HepG2 (cell line): Measurements from ENCODE around the gene PGS1. TPM values are rescaled to one million over a fixed set of nuclear protein-coding genes. Genes with fewer than 3 reads are reported as not detected.
A peak's percentile ranks its signal among the peaks of the same experiment; 100 is the strongest.

ENCODE experiments used
- ATAD3A ChIP-seq: sonication (generic); formaldehyde crosslinking; IDR thresholded peaks from 2 replicates; pipeline ENCODE4 v1.4.0; 2020; ENCODE audit warnings: missing genetic modification reagents
- ATF7 ChIP-seq, 2 experiments: fragments of 450-650 bp in 1 of 2; sonication (generic) in 1 of 2; formaldehyde crosslinking in 1 of 2; IDR thresholded peaks; 2 replicates each; pipeline versions ENCODE4 v1.4.0 to v1.6.1; 2016 to 2020; ENCODE audit warnings: antibody characterized with exemption in 1 of 2, mild to moderate bottlenecking in 1 of 2, missing genetic modification reagents in 1 of 2
- ATRX ChIP-seq: sonication (generic); formaldehyde crosslinking; IDR thresholded peaks from 2 replicates; pipeline ENCODE4 v1.4.0; 2020; ENCODE audit warnings: missing genetic modification reagents, borderline replicate concordance
- BCL6 ChIP-seq: IDR thresholded peaks from 2 replicates; pipeline ENCODE4 v1.6.1; 2016; ENCODE audit warnings: missing genetic modification reagents, missing compliant biosample characterization
- CC2D1A ChIP-seq: sonication (generic); formaldehyde crosslinking; IDR thresholded peaks from 2 replicates; pipeline ENCODE4 v1.8.1; 2023; ENCODE audit warnings: mild to moderate bottlenecking, missing genetic modification reagents
- CHCHD3 ChIP-seq: sonication (generic); formaldehyde crosslinking; IDR thresholded peaks from 2 replicates; pipeline ENCODE4 v1.8.0; 2022; ENCODE audit warnings: mild to moderate bottlenecking, missing genetic modification reagents, moderate library complexity
- CREB1 ChIP-seq, 2 experiments: fragments of 450-650 bp in 1 of 2; IDR thresholded peaks; 2 replicates each; pipeline ENCODE4 v1.6.1; 2016 to 2017; ENCODE audit warnings: control low read depth in 1 of 2, mild to moderate bottlenecking in 1 of 2, missing compliant biosample characterization in 1 of 2, missing genetic modification characterization in 1 of 2
- ETV5 ChIP-seq: IDR thresholded peaks from 2 replicates; pipeline ENCODE4 v1.6.1; 2018; ENCODE audit warnings: missing biosample characterization, missing genetic modification reagents, inconsistent platforms, borderline replicate concordance
- HNRNPLL ChIP-seq: fragments of 200-400 bp; formaldehyde crosslinking; IDR thresholded peaks from 2 replicates; pipeline ENCODE4 v1.6.1; 2017; ENCODE audit warnings: mild to moderate bottlenecking, low read depth, low read length; ENCODE audit not compliant: poor library complexity, severe bottlenecking
- KDM3A ChIP-seq: IDR thresholded peaks from 2 replicates; pipeline ENCODE4 v1.6.1; 2018; ENCODE audit warnings: low read depth, missing compliant biosample characterization
- MIER2 ChIP-seq: IDR thresholded peaks from 2 replicates; pipeline ENCODE4 v1.6.1; 2016; ENCODE audit warnings: missing biosample characterization, missing genetic modification reagents
- PCBP1 ChIP-seq: fragments of 200-400 bp; formaldehyde crosslinking; IDR thresholded peaks from 2 replicates; pipeline ENCODE4 v1.6.1; 2017; ENCODE audit warnings: mild to moderate bottlenecking, low read depth, low read length, borderline replicate concordance
- RELA ChIP-seq: sonication (generic); formaldehyde crosslinking; IDR thresholded peaks from 2 replicates; pipeline ENCODE4 v1.4.0; 2020; ENCODE audit warnings: missing genetic modification reagents
- SMC3 ChIP-seq: IDR thresholded peaks from 2 replicates; pipeline ENCODE4 v1.6.1; 2011; ENCODE audit warnings: low read length, improper control_type of control experiment
- SUZ12 ChIP-seq: fragments of 150-350 bp; IDR thresholded peaks from 2 replicates; pipeline ENCODE4 v1.6.1; 2014; ENCODE audit warnings: low read depth, low read length
- TSC22D2 ChIP-seq: sonication (generic); formaldehyde crosslinking; IDR thresholded peaks from 2 replicates; pipeline ENCODE4 v1.5.1; 2020; ENCODE audit warnings: missing genetic modification reagents, mild to moderate bottlenecking, borderline replicate concordance
- ZBTB3 ChIP-seq: sonication (generic); formaldehyde crosslinking; IDR thresholded peaks from 2 replicates; pipeline ENCODE4 v1.4.0; 2020; ENCODE audit warnings: low read depth, mild to moderate bottlenecking, moderate library complexity, missing genetic modification reagents, borderline replicate concordance
- ZNF543 ChIP-seq: sonication (generic); formaldehyde crosslinking; IDR thresholded peaks from 2 replicates; pipeline ENCODE4 v1.4.0; 2020; ENCODE audit warnings: mild to moderate bottlenecking, missing genetic modification reagents
- ZNF737 ChIP-seq: sonication (generic); formaldehyde crosslinking; IDR thresholded peaks from 2 replicates; pipeline ENCODE4 v1.5.0; 2020; ENCODE audit warnings: missing genetic modification reagents, mild to moderate bottlenecking, borderline replicate concordance
- ZSCAN20 ChIP-seq: sonication (generic); formaldehyde crosslinking; IDR thresholded peaks from 2 replicates; pipeline ENCODE4 v1.4.0; 2020; ENCODE audit warnings: missing genetic modification reagents, mild to moderate bottlenecking, borderline replicate concordance
- polyA plus RNA-seq, 8 experiments: library from polyadenylated mRNA; depleted of rRNA in 3 of 8; stranded (reverse) in 7 of 8; unstranded in 1 of 8; fragments of >200 nt; fragmentation: Illumina TruSeq in 4 of 8; extraction: Trizol in 4 of 8; gene quantifications; 2 replicates each; pipeline versions ENCODE4 v1.2.1 to v1.2.3, GENCODE V29; 2011 to 2016; ENCODE audit warnings: low read depth in 4 of 8, missing spikeins in 1 of 8, mixed read lengths in 1 of 8; ENCODE audit not compliant: insufficient read depth in 1 of 8
- total RNA-seq, 5 experiments: library from RNA; depleted of rRNA; stranded (reverse); fragments of >200 nt; fragmentation: Illumina TruSeq; extraction: Trizol; gene quantifications; 2 replicates each; pipeline ENCODE4 v1.2.3, GENCODE V29; 2016; ENCODE audit warnings: low read depth in 1 of 5
- TF ChIP-seq, protein P1 (sequence below): IDR thresholded peaks from 2 replicates; pipeline ENCODE4 v1.6.1; 2016; ENCODE audit warnings: missing compliant biosample characterization, missing genetic modification reagents, borderline replicate concordance
- TF ChIP-seq, protein P2 (sequence below): sonication (generic); formaldehyde crosslinking; IDR thresholded peaks from 2 replicates; pipeline ENCODE4 v1.4.0; 2020; ENCODE audit warnings: missing genetic modification reagents, mild to moderate bottlenecking, borderline replicate concordance
- TF ChIP-seq, protein P3 (sequence below): sonication (generic); formaldehyde crosslinking; conservative IDR thresholded peaks from 2 replicates; pipeline ENCODE4 v1.8.0; 2022; ENCODE audit warnings: missing genetic modification reagents
- TF ChIP-seq, protein P4 (sequence below): sonication (generic); formaldehyde crosslinking; IDR thresholded peaks from 2 replicates; pipeline ENCODE4 v1.5.1; 2020; ENCODE audit warnings: missing genetic modification reagents, mild to moderate bottlenecking, borderline replicate concordance

The PGS1 gene
- total and polyA plus RNA-seq, 2 of the 13 experiments (the other 11 are each of a cell fraction or from before 2014, with no cell fraction given), result 25.9 to 31.5 TPM

DNA sequence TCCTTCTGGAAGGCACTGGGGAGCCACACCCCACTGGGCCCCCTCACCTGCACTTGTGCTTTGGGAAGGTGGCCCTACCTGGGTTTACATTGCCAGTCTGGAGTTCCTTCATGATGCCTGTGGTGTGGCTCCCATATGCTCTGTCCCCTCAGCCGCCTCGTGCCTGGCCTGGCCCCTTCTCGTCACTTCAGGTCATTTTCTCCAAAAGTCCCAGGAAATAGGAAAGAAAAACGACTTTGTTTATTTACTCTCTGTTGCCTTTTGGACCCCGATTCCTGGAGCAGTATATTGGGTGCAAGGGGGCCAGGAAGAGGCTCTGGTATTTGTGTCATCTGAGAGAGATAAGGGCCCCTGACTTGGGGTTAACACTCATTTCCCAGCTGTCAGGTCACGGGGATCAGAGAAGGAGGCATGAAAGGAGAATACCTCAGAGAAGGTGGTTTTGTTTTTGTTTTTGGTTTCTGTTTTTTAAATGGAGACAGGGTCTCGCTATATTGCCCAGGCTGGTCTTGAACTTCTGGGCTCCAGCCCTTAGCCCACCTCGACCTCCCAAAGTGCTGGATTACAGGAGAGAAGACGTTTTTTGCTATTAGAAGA lies 23.3 kb upstream of the PGS1 start (continued):
- TF ChIP-seq ZBTB3 (CRISPR knock-in tag), result no peak
- TF ChIP-seq SMC3, result no peak
- no peak for TF ChIP-seq TSC22D2 (CRISPR knock-in tag)
- TF ChIP-seq, protein P1, sequence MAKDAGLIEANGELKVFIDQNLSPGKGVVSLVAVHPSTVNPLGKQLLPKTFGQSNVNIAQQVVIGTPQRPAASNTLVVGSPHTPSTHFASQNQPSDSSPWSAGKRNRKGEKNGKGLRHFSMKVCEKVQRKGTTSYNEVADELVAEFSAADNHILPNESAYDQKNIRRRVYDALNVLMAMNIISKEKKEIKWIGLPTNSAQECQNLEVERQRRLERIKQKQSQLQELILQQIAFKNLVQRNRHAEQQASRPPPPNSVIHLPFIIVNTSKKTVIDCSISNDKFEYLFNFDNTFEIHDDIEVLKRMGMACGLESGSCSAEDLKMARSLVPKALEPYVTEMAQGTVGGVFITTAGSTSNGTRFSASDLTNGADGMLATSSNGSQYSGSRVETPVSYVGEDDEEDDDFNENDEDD, result no peak
- TF ChIP-seq CC2D1A, result no peak
- TF ChIP-seq, protein P2, sequence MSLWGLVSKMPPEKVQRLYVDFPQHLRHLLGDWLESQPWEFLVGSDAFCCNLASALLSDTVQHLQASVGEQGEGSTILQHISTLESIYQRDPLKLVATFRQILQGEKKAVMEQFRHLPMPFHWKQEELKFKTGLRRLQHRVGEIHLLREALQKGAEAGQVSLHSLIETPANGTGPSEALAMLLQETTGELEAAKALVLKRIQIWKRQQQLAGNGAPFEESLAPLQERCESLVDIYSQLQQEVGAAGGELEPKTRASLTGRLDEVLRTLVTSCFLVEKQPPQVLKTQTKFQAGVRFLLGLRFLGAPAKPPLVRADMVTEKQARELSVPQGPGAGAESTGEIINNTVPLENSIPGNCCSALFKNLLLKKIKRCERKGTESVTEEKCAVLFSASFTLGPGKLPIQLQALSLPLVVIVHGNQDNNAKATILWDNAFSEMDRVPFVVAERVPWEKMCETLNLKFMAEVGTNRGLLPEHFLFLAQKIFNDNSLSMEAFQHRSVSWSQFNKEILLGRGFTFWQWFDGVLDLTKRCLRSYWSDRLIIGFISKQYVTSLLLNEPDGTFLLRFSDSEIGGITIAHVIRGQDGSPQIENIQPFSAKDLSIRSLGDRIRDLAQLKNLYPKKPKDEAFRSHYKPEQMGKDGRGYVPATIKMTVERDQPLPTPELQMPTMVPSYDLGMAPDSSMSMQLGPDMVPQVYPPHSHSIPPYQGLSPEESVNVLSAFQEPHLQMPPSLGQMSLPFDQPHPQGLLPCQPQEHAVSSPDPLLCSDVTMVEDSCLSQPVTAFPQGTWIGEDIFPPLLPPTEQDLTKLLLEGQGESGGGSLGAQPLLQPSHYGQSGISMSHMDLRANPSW, result no peak; the same call in 1 of the 2 replicates
- TF ChIP-seq MIER2, result no peak
- peak; percentile 92 for TF ChIP-seq BCL6 (CRISPR knock-in tag)
- TF ChIP-seq RELA, result no peak
- no peak for TF ChIP-seq ZNF543 (CRISPR knock-in tag)
- no peak for TF ChIP-seq ATRX (CRISPR knock-in tag)
- TF ChIP-seq KDM3A (CRISPR knock-in tag), result no peak
- no peak for TF ChIP-seq ATF7 (IDR thresholded peaks at IDR 0.05)
- TF ChIP-seq ATF7 (CRISPR knock-in tag; IDR thresholded peaks at IDR 0.05), result no peak
- TF ChIP-seq PCBP1, result no peak
- TF ChIP-seq CHCHD3 (CRISPR knock-in tag), result no peak
- TF ChIP-seq ETV5 (CRISPR knock-in tag), result peak; percentile 63; the same call in 1 of the 2 replicates
- TF ChIP-seq HNRNPLL, result no peak
- no peak for TF ChIP-seq ATAD3A (CRISPR knock-in tag)
- TF ChIP-seq ZNF737 (CRISPR knock-in tag), result no peak
- TF ChIP-seq ZSCAN20 (CRISPR knock-in tag), result no peak
- no peak for TF ChIP-seq SUZ12
- no peak for TF ChIP-seq CREB1 (IDR thresholded peaks at IDR 0.05)
- no peak for TF ChIP-seq CREB1 (CRISPR knock-in tag; IDR thresholded peaks at IDR 0.05)
- TF ChIP-seq, protein P3, sequence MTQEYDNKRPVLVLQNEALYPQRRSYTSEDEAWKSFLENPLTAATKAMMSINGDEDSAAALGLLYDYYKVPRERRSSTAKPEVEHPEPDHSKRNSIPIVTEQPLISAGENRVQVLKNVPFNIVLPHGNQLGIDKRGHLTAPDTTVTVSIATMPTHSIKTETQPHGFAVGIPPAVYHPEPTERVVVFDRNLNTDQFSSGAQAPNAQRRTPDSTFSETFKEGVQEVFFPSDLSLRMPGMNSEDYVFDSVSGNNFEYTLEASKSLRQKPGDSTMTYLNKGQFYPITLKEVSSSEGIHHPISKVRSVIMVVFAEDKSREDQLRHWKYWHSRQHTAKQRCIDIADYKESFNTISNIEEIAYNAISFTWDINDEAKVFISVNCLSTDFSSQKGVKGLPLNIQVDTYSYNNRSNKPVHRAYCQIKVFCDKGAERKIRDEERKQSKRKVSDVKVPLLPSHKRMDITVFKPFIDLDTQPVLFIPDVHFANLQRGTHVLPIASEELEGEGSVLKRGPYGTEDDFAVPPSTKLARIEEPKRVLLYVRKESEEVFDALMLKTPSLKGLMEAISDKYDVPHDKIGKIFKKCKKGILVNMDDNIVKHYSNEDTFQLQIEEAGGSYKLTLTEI (CRISPR knock-in tag), result no peak
- TF ChIP-seq, protein P4, sequence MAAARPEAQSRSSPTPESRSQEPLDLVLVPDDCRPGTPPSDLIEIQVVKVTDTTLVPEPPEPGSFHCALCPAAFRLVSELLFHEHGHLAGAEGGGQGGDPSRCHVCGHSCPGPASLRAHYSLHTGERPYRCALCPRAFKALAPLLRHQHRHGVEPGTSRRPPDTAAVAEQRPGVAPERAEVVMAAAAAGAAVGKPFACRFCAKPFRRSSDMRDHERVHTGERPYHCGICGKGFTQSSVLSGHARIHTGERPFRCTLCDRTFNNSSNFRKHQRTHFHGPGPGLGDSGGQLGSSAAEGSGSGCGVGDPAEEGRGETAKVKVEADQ (CRISPR knock-in tag), result no peak
